GM12875 (cell line): ENCODE results near the gene LCN10.
A peak's percentile ranks its signal among the peaks of the same experiment; 100 is the strongest.

Source experiments
- H3K4me3 ChIP-seq: one replicate; pipeline ENCODE4 v1.5.1; 2011; ENCODE audit warnings: low read depth, low read length, control low read depth
- CTCF ChIP-seq: IDR thresholded peaks from 2 replicates; pipeline ENCODE4 v1.5.1; 2011; ENCODE audit warnings: low read depth, mild to moderate bottlenecking, control low read depth, inconsistent platforms, low read length, moderate library complexity, borderline replicate concordance; ENCODE audit not compliant: insufficient read depth

The LCN10 gene

GRCh38 chr9:136721339-136722092 lies 21.2 kb downstream of the LCN10 start:
- H3K4me3 ChIP-seq, result no peak overlapping the region
- TF ChIP-seq CTCF, result no peak

- no peak overlapping the region for H3K4me3 ChIP-seq
Observed at GRCh38 chr9:136720898-136721338, 21.8 kb downstream of the LCN10 start.

GRCh38 chr9:136720251-136720897 lies 22.4 kb downstream of the LCN10 start:
- no peak overlapping the region for H3K4me3 ChIP-seq
- no peak for TF ChIP-seq CTCF

More at GRCh38 chr9:136720898-136721338, 21.8 kb downstream of the LCN10 start:
- no peak for TF ChIP-seq CTCF

- H3K4me3 ChIP-seq, result no peak overlapping the region
- TF ChIP-seq CTCF, result 0 out of 2 replicates have a peak, but pooled peaks have one; percentile 9
Observed at GRCh38 chr9:136719195-136719880, 23.4 kb downstream of the LCN10 start.

- H3K4me3 ChIP-seq, result no peak overlapping the region
- TF ChIP-seq CTCF, result no peak
Observed at GRCh38 chr9:136718345-136719194, 24.2 kb downstream of the LCN10 start.

- no peak overlapping the region for H3K4me3 ChIP-seq
- no peak for TF ChIP-seq CTCF
Observed at GRCh38 chr9:136717399-136717798, 25.3 kb downstream of the LCN10 start.
